CD4-positive, alpha-beta T cell (primary cell): ENCODE measurements around the gene DQX1. TPM values are rescaled to one million over a fixed set of nuclear protein-coding genes. Genes with fewer than 3 reads are reported as not detected.
A peak's percentile ranks its signal among the peaks of the same experiment; 100 is the strongest.

Experiments
- ATAC-seq: fragments of 200-7000 bp; cut with Tn5 transposase; one replicate; pipeline ENCODE4 v1.10.0; 2022; ENCODE audit warnings: mild to moderate bottlenecking; ENCODE audit not compliant: poor library complexity
- CTCF ChIA-PET: fragments of 350-600 bp; sonication (Branson Sonifier 250); formaldehyde crosslinking; loops from one replicate; lab custom pipeline; 2021; ENCODE audit warnings: antibody characterized with exemption, inconsistent platforms; lab: Charles Lee
- POLR2A ChIA-PET: fragments of 350-600 bp; sonication (Branson Sonifier 250); formaldehyde crosslinking; loops from one replicate; lab custom pipeline; 2021; ENCODE audit warnings: antibody characterized with exemption, inconsistent platforms; lab: Charles Lee
- DNase-seq, 14 experiments: peaks; one replicate each; pipeline ENCODE4 v3.0.0-alpha.2; 2013 to 2020; ENCODE audit warnings: mixed read lengths in 2 of 14
- H3K27ac ChIP-seq, 2 donors: one replicate each; pipeline versions ENCODE4 v1.5.1 to v1.7.0; 2013; ENCODE audit warnings: low read length in 2 of 2, low read depth in 1 of 2, mild to moderate bottlenecking in 1 of 2
- H3K27me3 ChIP-seq, 2 experiments: 1 replicate in 1 of 2; 2 replicates in 1 of 2; pipeline versions ENCODE4 v1.6.1 to v1.7.0; 2013; ENCODE audit warnings: low read length in 2 of 2, control low read depth in 1 of 2, mild to moderate bottlenecking in 1 of 2, moderate library complexity in 1 of 2; ENCODE audit not compliant: insufficient read depth in 2 of 2, control insufficient read depth in 1 of 2
- H3K36me3 ChIP-seq: one replicate; pipeline ENCODE4 v1.6.1; 2013; ENCODE audit warnings: low read length, control low read depth; ENCODE audit not compliant: insufficient read depth
- H3K4me1 ChIP-seq: one replicate; pipeline ENCODE4 v1.6.1; 2013; ENCODE audit warnings: low read length, control low read depth; ENCODE audit not compliant: insufficient read depth
- H3K4me3 ChIP-seq: one replicate; pipeline ENCODE4 v1.5.1; 2013; ENCODE audit warnings: mild to moderate bottlenecking, low read length, moderate library complexity
- H3K9me3 ChIP-seq, 2 experiments: 1 replicate in 1 of 2; 2 replicates in 1 of 2; pipeline versions ENCODE4 v1.6.1 to v1.7.0; 2013; ENCODE audit warnings: low read length in 2 of 2, mild to moderate bottlenecking in 2 of 2, control low read depth in 1 of 2, moderate library complexity in 1 of 2; ENCODE audit not compliant: control insufficient read depth in 1 of 2, insufficient read depth in 1 of 2
- H3K27ac Mint-ChIP-seq: one replicate; pipeline ENCODE4 v1.8.0; 2020; ENCODE audit warnings: mixed read lengths
- H3K27me3 Mint-ChIP-seq: one replicate; pipeline ENCODE4 v1.8.0; 2021; ENCODE audit warnings: mixed read lengths
- H3K36me3 Mint-ChIP-seq: one replicate; pipeline ENCODE4 v1.8.0; 2021; ENCODE audit warnings: low read depth, mixed read lengths
- H3K4me1 Mint-ChIP-seq: one replicate; pipeline ENCODE4 v1.8.0; 2021; ENCODE audit warnings: low read depth, mixed read lengths
- H3K4me3 Mint-ChIP-seq: one replicate; pipeline ENCODE4 v1.8.0; 2020; ENCODE audit warnings: mild to moderate bottlenecking, mixed read lengths
- H3K9me3 Mint-ChIP-seq: one replicate; pipeline ENCODE4 v1.8.0; 2020; ENCODE audit warnings: mixed read lengths
- intact Hi-C, 2 experiments: fragments of 100-400 bp; cut with DNase I in 1 of 2; cut with micrococcal nuclease in 1 of 2; formaldehyde crosslinking; loops; one replicate each; pipeline versions ENCODE4 v1.15.1 to v1.9.0; 2023 to 2025; cut with DNase I, micrococcal nuclease
- total RNA-seq, 174 experiments: library from RNA in 2 of 174; stranded (reverse) in 2 of 174; gene quantifications; one replicate each; pipeline ENCODE4 v1.2.3 and lab custom pipeline; 2021 to 2026
- TF ChIP-seq, protein P1 (sequence below): fragments of 200-600 bp; IDR thresholded peaks from one replicate; pipeline ENCODE4 v1.8.0; 2022; ENCODE audit warnings: antibody characterized with exemption, mild to moderate bottlenecking

Gene DQX1
- total RNA-seq, 2 experiments from 2014 or later: 0.22 TPM; not detected in 1

DNA sequence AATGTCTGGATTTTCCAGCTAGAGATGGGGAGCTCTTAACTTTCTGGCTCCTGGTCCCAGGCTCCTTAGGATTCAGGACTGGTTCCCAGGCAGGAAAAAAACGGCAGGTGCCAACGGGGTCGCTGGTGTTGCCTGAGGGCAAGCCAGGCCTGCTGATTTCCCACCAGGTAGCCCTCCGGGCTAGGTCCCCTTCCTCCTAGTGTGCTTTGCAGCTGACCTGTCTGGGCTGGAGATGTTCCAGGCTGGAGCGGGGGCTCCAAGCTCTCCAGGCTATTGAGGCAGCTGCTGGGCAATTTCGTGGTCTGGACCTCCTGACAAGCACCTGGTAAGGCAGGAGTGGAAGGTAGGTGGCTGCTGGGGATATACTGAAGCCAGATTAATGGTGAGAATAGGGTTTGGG is 51.5 kb downstream of the DQX1 start:
- Mint-ChIP-seq H3K9me3 (no peaks in the 10 kb centered on the region), H3K4me1 (peaks cover 30% of the 10 kb centered on the region), H3K4me3 (no peak overlapping the region), H3K27me3 (no peaks in the 10 kb centered on the region), H3K36me3 (peaks cover 51% of the 10 kb centered on the region), H3K27ac (no peak overlapping the region)
- H3K27me3 ChIP-seq: no peaks in the 10 kb centered on the region
- ATAC-seq (no peak), DNase-seq (no peak)
- peaks cover 30% of the 10 kb centered on the region for H3K4me1 ChIP-seq
- ChIA-PET CTCF (interaction anchor here (0.8 to 2.2 kb wide), 5 partner anchors 9 to 83 kb away, joined by 3 to 8 read pairs (median 3); partner anchors contain the start of genes CCDC142, MOGS and TTC31), POLR2A (interaction anchor here (0.7 to 9.1 kb wide), 3 partner anchors 8 to 44 kb away, joined by 4 to 225 read pairs (median 86); partner anchors contain the start of genes CCDC142, INO80B, TTC31 and WBP1)
- H3K9me3 ChIP-seq: no peaks in the 10 kb centered on the region
- peaks cover 27% of the 10 kb centered on the region for H3K36me3 ChIP-seq
- no peak overlapping the region for H3K27ac ChIP-seq
- TF ChIP-seq, protein P1, sequence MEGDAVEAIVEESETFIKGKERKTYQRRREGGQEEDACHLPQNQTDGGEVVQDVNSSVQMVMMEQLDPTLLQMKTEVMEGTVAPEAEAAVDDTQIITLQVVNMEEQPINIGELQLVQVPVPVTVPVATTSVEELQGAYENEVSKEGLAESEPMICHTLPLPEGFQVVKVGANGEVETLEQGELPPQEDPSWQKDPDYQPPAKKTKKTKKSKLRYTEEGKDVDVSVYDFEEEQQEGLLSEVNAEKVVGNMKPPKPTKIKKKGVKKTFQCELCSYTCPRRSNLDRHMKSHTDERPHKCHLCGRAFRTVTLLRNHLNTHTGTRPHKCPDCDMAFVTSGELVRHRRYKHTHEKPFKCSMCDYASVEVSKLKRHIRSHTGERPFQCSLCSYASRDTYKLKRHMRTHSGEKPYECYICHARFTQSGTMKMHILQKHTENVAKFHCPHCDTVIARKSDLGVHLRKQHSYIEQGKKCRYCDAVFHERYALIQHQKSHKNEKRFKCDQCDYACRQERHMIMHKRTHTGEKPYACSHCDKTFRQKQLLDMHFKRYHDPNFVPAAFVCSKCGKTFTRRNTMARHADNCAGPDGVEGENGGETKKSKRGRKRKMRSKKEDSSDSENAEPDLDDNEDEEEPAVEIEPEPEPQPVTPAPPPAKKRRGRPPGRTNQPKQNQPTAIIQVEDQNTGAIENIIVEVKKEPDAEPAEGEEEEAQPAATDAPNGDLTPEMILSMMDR: no peak
- H3K4me3 ChIP-seq: no peak overlapping the region
- intact Hi-C loops: loop anchor here (5.0 kb wide), 2 partner anchors 52 to 82 kb away; partner anchors contain the start of genes C2orf81 (in 1 of the 2) and WDR54 (in 1 of the 2)

DNA sequence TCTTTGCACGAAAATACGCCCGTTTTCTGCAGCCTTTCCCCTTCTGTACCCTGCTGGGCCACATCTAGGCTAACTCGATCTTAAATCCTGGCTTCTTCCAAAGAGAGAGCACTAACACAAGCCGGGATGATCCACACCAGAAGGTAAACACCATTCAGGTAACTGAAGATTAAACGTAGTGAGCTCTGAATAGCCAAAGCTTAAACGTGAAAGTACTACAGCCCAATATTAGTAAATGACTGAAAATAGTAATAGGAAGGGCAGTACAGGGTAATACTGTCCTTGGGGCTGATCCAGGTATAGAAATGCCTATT is 53.1 kb downstream of the DQX1 start:
- Histone ChIP-seq H3K27ac (peak overlapping the region; percentile 85 to 91), H3K4me3 (peak overlapping the region; percentile 80), H3K4me1 (peaks cover 30% of the 10 kb centered on the region), H3K9me3 (no peaks in the 10 kb centered on the region), H3K36me3 (peaks cover 27% of the 10 kb centered on the region), H3K27me3 (no peaks in the 10 kb centered on the region)
- no peak for ATAC-seq
- intact Hi-C loops: loop anchor here (1.0 to 5.0 kb wide), 6 partner anchors 9 to 81 kb away; partner anchors contain the start of genes C2orf81 (in 1 of the 2), CCDC142 (in 1 of the 2), INO80B (in 1 of the 2) and TTC31 (in 1 of the 2)
- Mint-ChIP-seq H3K4me3 (peak overlapping the region; percentile 95), H3K36me3 (peaks cover 45% of the 10 kb centered on the region), H3K27me3 (no peaks in the 10 kb centered on the region), H3K27ac (peak overlapping the region; percentile 96), H3K9me3 (no peaks in the 10 kb centered on the region), H3K4me1 (peaks cover 25% of the 10 kb centered on the region)
- CTCF ChIA-PET: interaction anchor here (1.0 to 2.1 kb wide), 4 partner anchors 10 to 81 kb away, joined by 3 to 21 read pairs (median 6); partner anchors contain the start of genes CCDC142, TTC31 and WBP1
- DNase-seq: no peak
- TF ChIP-seq, protein P1: no peak
- POLR2A ChIA-PET: interaction anchor here (0.9 to 9.1 kb wide), 16 partner anchors 9 to 736 kb away, joined by 3 to 225 read pairs (median 5); partner anchors contain the start of genes AUP1, C2orf81, CCDC142 and DQX1

DNA sequence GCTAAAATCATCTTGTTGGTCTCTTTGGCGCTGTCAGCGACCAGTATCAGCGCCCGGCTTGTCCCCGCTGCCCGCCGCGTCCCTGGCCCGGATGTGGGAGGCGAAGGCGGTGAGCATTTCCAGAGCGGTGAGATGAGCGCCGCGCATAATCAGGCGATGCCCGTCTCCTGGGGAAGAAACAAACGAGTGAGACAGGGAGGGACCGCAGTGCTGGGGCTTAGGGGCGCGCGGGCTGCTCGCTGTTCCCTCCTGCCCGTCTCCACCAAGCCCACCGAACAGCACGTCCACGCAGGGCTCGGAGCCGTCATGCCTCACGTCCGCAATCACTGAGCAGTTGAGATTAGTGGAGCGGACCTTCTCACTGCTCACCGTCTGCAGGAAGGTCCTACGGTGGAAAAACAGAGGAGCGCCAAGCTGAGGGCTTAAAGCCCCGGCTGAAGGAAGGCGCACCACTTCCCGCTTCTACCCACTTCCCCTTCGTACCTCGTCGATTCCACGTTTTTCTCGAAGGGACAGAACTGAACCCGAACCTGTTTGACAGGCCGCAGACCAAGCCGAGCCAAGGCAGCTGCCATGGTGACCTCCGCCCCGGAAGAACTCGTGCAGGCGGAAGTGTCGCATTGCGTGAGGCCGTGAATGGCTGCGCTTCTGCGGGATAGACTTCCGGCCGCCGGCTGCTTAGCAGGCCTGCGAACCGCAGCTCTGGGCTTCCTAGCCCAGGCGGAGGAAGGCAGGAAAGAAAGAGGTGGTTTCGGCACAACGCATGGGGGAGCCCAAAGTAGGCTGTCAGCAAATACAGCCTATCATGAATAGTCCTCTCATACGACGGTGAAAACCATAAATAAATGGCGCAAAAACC is 53.7 kb downstream of the DQX1 start, which contains the start of gene MRPL53:
MRPL53 (minus strand) TSS at position 595 of the 859 bp plus-strand sequence; CDS start at position 575, 20 bp downstream.
- TF ChIP-seq, protein P1: no peak
- H3K36me3 ChIP-seq: peaks cover 22% of the 10 kb centered on the region
- no peaks in the 10 kb centered on the region for H3K27me3 ChIP-seq
- H3K27ac ChIP-seq: peak within 1 kb of the TSS; percentile 85 to 91
- Mint-ChIP-seq H3K9me3 (no peaks in the 10 kb centered on the region), H3K36me3 (peaks cover 41% of the 10 kb centered on the region), H3K27me3 (no peaks in the 10 kb centered on the region), H3K27ac (peak within 1 kb of the TSS; percentile 96), H3K4me3 (peak within 1 kb of the TSS; percentile 95), H3K4me1 (peaks cover 25% of the 10 kb centered on the region)
- ChIA-PET CTCF (interaction anchor here (0.9 to 2.1 kb wide), 5 partner anchors 11 to 81 kb away, joined by 3 to 21 read pairs (median 5); partner anchors contain the start of genes CCDC142, INO80B, TTC31 and WBP1), POLR2A (interaction anchor here (0.9 to 9.1 kb wide), 16 partner anchors 10 to 735 kb away, joined by 3 to 225 read pairs (median 5); partner anchors contain the start of genes AUP1, C2orf81, CCDC142 and DQX1)
- no peaks in the 10 kb centered on the region for H3K9me3 ChIP-seq
- H3K4me3 ChIP-seq: peak within 1 kb of the TSS; percentile 80
- DNase-seq (peak; percentile 96 to 99 (median 97)), ATAC-seq (peak; percentile 92)
- intact Hi-C loops: loop anchor here (1.0 to 5.0 kb wide), 6 partner anchors 10 to 80 kb away; partner anchors contain the start of genes C2orf81 (in 1 of the 2), CCDC142 (in 1 of the 2), INO80B (in 1 of the 2) and TTC31 (in 1 of the 2)
- peaks cover 30% of the 10 kb centered on the region for H3K4me1 ChIP-seq
